ENCODE data around the gene B4GALT1. TPM values are rescaled to one million over a fixed set of nuclear protein-coding genes. Genes with fewer than 3 reads are reported as not detected.

The B4GALT1 gene
- total and polyA plus RNA-seq, 10 donors, result 18.1 to 111 (median 82.7) TPM

DNA sequence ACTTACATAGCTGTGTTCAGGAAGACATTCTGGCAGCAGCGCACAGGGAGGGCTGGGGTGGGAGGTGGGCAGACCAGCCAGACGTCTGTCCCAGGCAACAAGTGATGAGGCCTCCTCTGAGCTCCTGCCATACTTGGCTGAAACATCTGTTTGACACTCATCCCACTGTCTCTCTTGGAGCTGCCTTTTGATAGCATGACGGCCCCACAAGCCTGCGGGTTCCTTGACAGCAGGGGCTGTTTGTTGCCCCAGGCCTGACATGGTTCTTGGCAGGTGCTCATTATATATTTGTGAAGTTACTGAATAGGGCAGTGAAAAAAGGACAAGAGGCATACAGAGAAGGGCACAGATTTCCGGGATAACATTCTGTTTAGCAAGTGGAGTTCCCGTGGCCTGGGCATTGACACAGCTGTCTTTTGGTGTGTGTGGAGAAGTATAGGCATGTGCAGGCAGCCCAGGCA lies 22.2 kb upstream of the B4GALT1 start:
- H3K4me1 ChIP-seq, result peaks cover 0 to 11% (median 0%) of the 10 kb centered on the region in 6 donors
- H3K9me3 ChIP-seq, result no peaks in the 10 kb centered on the region
- no peak overlapping the region for H3K27ac ChIP-seq
- no peak for TF ChIP-seq POLR2AphosphoS5 (IDR thresholded peaks at IDR 0.05)
- no peak for TF ChIP-seq CTCF (IDR thresholded peaks at IDR 0.05 in 8 of 11, conservative IDR thresholded peaks at IDR 0.05 in 3 of 11)
- TF ChIP-seq POLR2A (IDR thresholded peaks at IDR 0.05), result no peak
- H3K27me3 ChIP-seq (replicated peaks in 1 of 7), result no peaks in the 10 kb centered on the region
- DNase-seq, result no peak
- intact Hi-C loops (cut with DNase I; ENCODE audit: low total_unique reads), result no loop called here
- H3K4me3 ChIP-seq, result no peak overlapping the region
- 87 to 93% (median 92%) methylated on average over 6 of the region's 6 CpGs for WGBS, 5 donors
- H3K36me3 ChIP-seq, result no peaks in the 10 kb centered on the region

DNA sequence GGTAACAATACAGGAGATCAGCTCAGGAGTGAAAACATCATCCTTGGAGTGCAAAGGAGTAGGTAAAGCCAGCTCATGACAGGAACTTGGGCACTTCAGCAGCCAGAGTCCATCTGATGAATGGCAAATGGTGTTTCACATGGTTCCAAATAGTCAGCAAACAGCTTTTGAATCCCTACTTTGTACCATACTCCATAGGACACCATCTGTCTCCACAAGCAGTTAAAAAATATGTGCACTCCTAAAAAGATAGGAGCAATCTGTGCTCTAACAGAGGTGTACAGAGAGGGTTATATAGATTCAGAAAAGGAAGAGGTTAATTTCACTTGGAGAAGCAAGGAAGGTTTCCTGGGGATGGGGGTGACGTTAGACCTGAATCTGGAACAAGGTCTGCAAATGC lies 21.6 kb upstream of the B4GALT1 start:
- DNase-seq, result no peak
- no peak overlapping the region for H3K4me3 ChIP-seq
- no peak for TF ChIP-seq CTCF (IDR thresholded peaks at IDR 0.05 in 8 of 11, conservative IDR thresholded peaks at IDR 0.05 in 3 of 11)
- no peaks in the 10 kb centered on the region for H3K36me3 ChIP-seq
- no peaks in the 10 kb centered on the region for H3K27me3 ChIP-seq (replicated peaks in 1 of 7)
- intact Hi-C loops (cut with DNase I; ENCODE audit: low total_unique reads), result no loop called here
- no peak overlapping the region for H3K27ac ChIP-seq
- 73 to 88% (median 82%) methylated on average over 1 of the region's 1 CpG for WGBS, 5 donors
- H3K9me3 ChIP-seq, result no peaks in the 10 kb centered on the region
- peaks cover 0 to 11% (median 0%) of the 10 kb centered on the region in 6 donors for H3K4me1 ChIP-seq

DNA sequence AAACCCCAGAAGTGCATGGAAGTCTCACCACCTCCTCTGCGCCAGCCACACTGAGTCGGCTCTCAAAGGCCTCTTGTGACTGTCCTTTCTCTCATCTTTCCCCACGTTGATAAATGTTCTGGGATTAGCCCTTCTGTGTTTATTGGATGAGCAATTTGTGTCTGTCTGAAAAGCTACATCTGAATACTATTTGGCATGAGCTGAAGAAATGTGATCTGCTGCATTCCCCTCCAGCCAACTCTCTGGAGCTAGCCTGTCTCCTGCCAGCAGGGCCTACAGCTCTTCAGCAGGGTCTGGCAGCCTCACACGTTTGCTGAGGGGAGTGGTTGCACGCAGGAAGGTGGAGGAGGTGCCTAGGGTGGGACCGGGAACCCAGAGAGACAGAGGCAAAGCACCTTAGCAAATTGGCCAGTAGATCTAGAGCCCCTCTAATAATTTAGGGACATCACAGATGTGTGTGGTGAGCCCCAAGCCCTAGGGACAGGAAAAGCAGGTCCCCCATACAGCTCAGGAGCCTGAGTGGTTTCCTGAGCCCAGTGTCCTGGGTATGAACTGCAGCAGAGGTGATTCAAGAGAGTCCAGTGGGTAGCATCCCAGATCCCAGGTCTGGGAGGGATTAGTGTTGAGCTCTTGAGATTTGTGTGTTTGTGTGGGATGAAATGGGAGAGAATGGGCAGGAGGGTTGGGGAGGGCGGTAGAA lies 20.5 kb upstream of the B4GALT1 start:
- Histone ChIP-seq H3K36me3 (no peaks in the 10 kb centered on the region), H3K27ac (no peak overlapping the region), H3K27me3 (replicated peaks in 1 of 7) (no peaks in the 10 kb centered on the region), H3K9me3 (no peaks in the 10 kb centered on the region), H3K4me1 (peaks cover 0 to 11% (median 0%) of the 10 kb centered on the region in 6 donors), H3K4me3 (no peak overlapping the region)
- no peak for DNase-seq
- WGBS, 5 donors, result 73 to 79% (median 74%) methylated on average over 6 to 7 of the region's 7 CpGs
- intact Hi-C loops (cut with DNase I; ENCODE audit: low total_unique reads), result no loop called here
- no peak for TF ChIP-seq POLR2A (IDR thresholded peaks at IDR 0.05)

DNA sequence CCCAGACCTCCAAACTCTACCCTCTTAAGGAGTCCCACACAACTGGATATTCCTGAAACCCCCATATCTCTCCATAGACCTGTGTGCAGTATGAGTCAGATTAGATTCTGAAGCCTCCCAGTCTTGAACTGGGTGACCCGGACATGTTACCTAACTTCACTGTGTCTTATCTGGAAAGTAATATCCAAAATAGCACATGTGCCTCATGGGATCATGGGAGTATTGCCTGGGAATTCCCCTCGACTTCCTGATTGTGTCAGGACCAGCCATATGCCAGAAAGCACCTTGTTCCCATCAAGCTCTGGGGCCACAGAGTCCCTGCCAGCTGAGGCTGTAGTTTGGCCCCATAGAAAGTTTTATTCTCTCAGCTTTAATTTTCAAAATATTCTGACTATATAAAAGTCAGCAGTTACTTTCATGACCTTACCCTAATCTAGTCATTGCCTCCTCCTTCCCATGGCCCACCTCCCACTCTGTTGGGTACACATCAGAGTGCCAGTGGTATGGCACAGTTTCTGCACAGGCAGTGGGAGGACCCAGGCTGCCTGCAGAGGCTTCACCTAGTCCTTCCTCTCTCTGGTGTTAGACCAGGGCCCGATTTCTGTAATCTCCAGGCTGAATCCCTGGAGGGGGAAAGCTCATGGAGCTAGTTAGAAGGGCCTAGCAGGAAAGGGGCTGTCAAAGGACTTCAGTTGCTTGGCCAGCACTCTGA lies 19.5 kb upstream of the B4GALT1 start:
- Histone ChIP-seq H3K4me3 (no peak overlapping the region), H3K36me3 (no peaks in the 10 kb centered on the region), H3K27ac (no peak overlapping the region), H3K4me1 (peaks cover 0 to 11% (median 0%) of the 10 kb centered on the region in 6 donors), H3K27me3 (replicated peaks in 1 of 7) (no peaks in the 10 kb centered on the region), H3K9me3 (no peaks in the 10 kb centered on the region)
- 54 to 76% (median 65%) methylated on average over 3 of the region's 3 CpGs for WGBS, 5 donors
- DNase-seq, result no peak
- intact Hi-C loops (cut with DNase I; ENCODE audit: low total_unique reads), result no loop called here
- no peak for TF ChIP-seq POLR2A (IDR thresholded peaks at IDR 0.05)
- TF ChIP-seq POLR2AphosphoS5 (IDR thresholded peaks at IDR 0.05), result no peak
- TF ChIP-seq CTCF (IDR thresholded peaks at IDR 0.05 in 8 of 11, conservative IDR thresholded peaks at IDR 0.05 in 3 of 11), result no peak

Measured in spleen (tissue), 11 donors.